GM12801 (cell line): ENCODE data around the gene ATP13A1.

Source experiments
- TF ChIP-seq, protein P1 (sequence below): IDR thresholded peaks from one replicate; pipeline ENCODE4 v1.5.1; 2011; ENCODE audit warnings: control low read depth; ENCODE audit not compliant: insufficient read length; ENCODE audit errors: extremely low read depth

The ATP13A1 gene

DNA sequence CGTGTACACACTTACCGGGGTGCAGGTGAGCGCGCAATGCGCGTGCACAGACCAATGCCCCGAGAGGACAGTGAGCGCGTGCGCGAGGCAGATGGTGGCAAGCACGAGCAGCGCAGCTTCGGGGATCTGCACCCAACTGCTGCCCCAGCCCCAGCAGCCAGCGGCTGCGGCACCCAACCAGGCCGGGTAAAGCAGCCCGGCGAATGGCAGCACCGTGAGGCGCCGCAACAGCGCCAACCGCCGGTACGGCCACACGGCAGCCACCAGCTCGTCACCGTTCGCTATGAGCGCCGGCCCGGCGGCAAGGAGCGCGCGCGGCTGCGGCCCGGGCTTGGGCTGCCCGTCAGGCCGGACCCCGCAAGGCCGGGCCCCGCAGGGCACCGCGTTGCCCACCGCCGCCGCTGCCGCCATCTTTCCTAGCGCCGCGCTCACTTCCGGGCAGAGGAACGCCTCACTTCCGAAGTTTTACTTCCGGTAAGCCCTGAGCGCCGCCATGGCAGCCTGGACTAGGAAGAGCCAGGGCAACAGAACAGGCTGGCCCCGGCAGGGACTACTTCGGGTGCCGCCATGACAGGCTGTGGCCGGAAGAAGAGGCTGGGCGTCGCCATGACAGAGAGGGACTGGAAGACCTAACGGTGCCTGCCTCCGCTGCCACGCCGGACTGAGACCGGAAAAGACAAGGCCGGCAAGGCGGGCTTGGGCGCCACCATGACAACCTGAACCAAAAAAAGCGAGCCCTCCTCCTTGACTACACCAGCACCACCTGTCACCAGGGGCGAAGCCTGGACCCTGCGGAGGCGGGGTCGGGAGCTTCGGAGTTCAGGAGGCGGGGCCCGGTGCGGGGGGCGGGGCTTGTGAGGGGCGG lies at the start of gene ATP13A1:
TSS of gene ATP13A1 (minus strand) at position 421 of the 865 bp plus-strand sequence. CDS start at position 411, 10 bp downstream.
- TF ChIP-seq, protein P1, sequence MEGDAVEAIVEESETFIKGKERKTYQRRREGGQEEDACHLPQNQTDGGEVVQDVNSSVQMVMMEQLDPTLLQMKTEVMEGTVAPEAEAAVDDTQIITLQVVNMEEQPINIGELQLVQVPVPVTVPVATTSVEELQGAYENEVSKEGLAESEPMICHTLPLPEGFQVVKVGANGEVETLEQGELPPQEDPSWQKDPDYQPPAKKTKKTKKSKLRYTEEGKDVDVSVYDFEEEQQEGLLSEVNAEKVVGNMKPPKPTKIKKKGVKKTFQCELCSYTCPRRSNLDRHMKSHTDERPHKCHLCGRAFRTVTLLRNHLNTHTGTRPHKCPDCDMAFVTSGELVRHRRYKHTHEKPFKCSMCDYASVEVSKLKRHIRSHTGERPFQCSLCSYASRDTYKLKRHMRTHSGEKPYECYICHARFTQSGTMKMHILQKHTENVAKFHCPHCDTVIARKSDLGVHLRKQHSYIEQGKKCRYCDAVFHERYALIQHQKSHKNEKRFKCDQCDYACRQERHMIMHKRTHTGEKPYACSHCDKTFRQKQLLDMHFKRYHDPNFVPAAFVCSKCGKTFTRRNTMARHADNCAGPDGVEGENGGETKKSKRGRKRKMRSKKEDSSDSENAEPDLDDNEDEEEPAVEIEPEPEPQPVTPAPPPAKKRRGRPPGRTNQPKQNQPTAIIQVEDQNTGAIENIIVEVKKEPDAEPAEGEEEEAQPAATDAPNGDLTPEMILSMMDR = no peak

DNA sequence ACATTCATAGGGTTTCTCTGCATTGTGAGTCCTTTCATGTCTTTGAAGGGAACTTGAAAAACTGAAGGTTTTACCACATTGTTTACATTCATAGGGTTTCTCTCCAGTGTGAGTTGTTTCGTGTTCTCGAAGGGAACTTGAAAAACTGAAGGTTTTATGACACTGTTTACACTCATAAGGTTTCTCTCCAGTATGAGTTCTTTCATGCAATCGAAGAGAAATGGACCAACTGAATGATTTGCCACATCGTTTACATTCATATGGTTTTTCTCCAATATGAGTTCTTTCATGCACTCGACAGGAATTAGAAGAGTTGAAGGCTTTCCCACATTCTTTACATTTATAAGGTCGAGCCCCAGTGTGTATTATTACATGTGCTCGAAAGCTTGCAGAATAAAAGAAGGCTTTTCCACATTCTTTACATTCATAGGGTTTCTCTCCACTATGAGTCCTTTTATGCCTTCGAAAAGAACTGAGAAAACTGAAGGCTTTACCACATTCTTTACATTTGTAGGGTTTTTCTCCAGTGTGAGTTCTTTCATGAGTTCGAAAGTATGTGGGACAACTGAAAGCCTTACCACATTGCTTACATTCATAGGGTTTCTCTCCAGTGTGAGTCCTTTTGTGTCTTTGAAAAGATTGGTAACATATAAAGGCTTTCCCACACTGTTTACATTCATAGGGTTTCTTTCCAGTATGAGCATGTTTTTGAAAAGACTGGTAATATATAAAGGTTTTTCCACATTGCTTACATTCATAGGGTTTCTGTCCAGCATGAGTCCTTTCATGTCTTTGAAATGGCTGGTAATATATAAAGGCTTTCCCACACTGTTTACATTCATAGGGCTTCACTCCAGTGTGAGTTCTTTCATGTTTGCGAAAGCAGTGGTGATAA lies 48.7 kb upstream of the ATP13A1 start:
- TF ChIP-seq, protein P1 = no peak

- TF ChIP-seq, protein P1 = no peak
Observed at GRCh38 chr19:19711306-19711933, 47.9 kb upstream of the ATP13A1 start.

DNA sequence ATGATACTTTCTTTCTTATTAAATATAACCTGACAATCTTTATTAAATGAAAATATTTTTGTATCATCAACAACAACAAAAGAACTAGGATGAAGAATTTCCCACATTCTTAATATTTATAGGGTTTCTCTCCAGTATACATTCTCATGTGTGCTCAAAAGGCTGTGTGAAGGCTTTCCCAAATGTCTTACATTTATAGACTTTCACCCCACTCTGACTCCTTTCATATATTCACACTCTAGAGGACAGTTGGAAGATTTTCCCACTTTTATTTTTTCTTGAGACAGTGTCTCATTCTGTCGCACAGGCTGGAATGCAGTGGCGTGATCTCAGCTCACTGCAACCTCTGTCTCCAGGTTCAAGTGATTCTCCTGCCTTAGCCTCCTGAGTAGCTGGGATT lies 47.0 kb upstream of the ATP13A1 start:
- TF ChIP-seq, protein P1 = no peak

DNA sequence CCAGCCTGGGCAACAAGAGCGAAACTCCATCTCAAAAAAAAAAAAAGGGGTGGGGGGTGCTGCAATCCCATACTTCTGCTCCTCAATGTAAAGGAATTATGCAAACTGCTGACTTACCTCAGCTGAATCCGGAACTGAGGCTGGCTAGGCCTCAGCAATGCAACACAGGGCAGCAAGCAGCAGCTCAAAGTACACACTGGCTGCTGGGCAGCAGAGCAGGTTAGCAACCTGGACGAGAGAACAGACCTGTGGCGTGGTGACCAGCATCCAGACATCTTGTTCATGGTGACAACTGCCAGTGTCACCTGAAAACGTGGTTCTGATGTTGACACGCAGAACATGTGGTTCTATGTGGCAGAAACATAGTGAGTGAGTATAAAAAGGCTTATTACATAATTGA lies 41.4 kb upstream of the ATP13A1 start:
- TF ChIP-seq, protein P1 = no peak

DNA sequence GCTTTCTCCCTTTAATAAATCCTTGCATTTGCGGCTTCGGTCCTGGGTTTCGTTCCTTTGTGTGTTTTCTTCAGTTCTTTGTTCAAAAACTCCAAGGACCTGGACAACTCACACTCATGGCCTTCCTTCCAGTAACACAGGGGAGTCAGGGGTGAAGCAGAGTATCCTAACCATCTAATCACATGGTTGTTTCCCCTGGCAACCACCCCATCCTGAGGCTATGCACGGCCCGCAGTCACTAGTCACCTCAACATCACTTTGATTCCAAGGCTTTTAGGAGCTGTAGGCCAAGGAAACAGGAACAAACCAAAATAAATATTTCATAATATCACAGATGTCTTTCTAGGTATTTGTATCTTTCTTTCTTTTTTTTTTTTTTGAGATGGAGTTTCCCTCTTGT lies 34.1 kb upstream of the ATP13A1 start:
- TF ChIP-seq, protein P1 = no peak

DNA sequence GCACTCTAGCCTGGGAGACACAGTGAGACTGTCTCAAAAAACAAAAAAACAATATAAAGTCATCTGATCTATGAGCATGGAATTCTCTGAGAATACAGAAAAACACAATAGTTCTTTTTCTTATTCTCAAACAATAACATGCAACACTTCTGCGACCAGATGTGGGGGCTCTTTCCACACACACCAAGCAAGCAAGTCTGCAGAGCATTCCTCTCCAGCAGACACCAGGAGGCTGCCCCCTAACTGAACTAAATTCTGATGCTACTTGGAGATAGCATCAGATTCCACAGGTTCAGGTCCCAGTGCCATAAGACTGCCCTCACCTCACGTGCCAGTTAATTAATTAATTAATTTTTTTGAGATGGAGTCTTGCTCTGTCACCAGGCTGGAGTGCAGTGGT lies 32.9 kb upstream of the ATP13A1 start:
- TF ChIP-seq, protein P1 = no peak
